ENCODE measurements around the gene THSD4. TPM values are rescaled to one million over a fixed set of nuclear protein-coding genes. Genes with fewer than 3 reads are reported as not detected.

The THSD4 gene
- polyA plus RNA-seq, 2 of the 4 experiments (the other 2 are of a cell fraction), result 15.8 to 40.7 TPM

DNA sequence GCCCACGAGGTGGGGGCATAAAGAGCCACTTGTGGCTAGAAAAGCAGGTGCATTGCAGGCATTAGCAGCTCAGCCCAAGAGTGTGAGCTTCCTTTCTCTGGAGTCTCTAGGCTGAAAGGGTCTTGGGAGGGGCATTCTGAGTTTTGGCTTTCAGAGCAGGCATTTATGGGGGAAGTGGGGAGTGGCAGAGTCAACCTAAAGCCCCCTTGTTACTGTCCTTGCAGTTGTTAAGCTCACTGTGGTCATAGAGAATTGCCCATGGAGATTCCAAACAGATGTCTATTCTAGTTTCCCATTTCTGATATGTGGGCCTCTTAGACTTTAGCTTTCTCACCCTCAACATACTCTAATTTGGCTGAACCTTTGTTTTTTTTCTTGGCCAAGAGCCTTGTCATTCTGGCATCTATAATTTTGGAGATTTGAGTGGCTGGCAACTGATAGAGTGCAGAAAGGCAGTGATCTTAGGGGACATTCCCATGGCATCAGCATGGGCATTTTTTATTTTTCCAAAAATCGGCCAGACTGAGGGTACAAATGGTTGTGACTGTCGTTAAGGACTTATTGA is 217.9 kb downstream of the THSD4 start:
- no peak overlapping the region for H3K4me2 ChIP-seq
- H3K9me3 ChIP-seq, result no peaks in the 10 kb centered on the region
- no peak overlapping the region for H3K4me3 ChIP-seq
- ATAC-seq (no peak), FAIRE-seq (no peak), DNase-seq (ENCODE audit: low read depth in 1 of 2, low spot score in 1 of 2) (no peak)
- ChIA-PET POLR2A (no interaction called here), CTCF (no interaction called here)
- TF ChIP-seq SMC3 (IDR thresholded peaks at IDR 0.05), result no peak
- TF ChIP-seq MAFK (IDR thresholded peaks at IDR 0.05; ENCODE audit: partially characterized antibody), result no peak
- TF ChIP-seq NR3C1 (IDR thresholded peaks at IDR 0.05), result no peak
- TF ChIP-seq ESRRA (IDR thresholded peaks at IDR 0.05; ENCODE audit: borderline replicate concordance, low read length), result no peak
- TF ChIP-seq NPAS2 (CRISPR knock-in tag; IDR thresholded peaks at IDR 0.05; ENCODE audit: borderline replicate concordance), result no peak
- no peak for TF ChIP-seq BHLHE40 (IDR thresholded peaks at IDR 0.05; ENCODE audit: low read depth, low read length)
- no peak for TF ChIP-seq FOXS1 (CRISPR knock-in tag; IDR thresholded peaks at IDR 0.05)
- H3K27ac ChIP-seq, result no peak overlapping the region
- peaks cover 5% of the 10 kb centered on the region; the same call in 1 of the 3 replicates for H3K4me1 ChIP-seq
- WGBS (ENCODE audit: missing lambda C conversion rate), result 70% methylated on average over 3 of the region's 3 CpGs

GRCh38 chr15:71333839-71334238 is 218.6 kb downstream of the THSD4 start:
- ChIA-PET CTCF (no interaction called here), POLR2A (no interaction called here)
- DNase-seq (ENCODE audit: low read depth in 1 of 2, low spot score in 1 of 2) (no peak), ATAC-seq (no peak), FAIRE-seq (no peak)
- TF ChIP-seq SMC3 (IDR thresholded peaks at IDR 0.05), result no peak
- Histone ChIP-seq H3K4me3 (no peak overlapping the region), H3K27ac (no peak overlapping the region; a peak in 1 of 6 replicates), H3K4me1 (peaks cover 8% of the 10 kb centered on the region; the same call in 1 of the 3 replicates), H3K4me2 (no peak overlapping the region), H3K9me3 (no peaks in the 10 kb centered on the region)
- WGBS (ENCODE audit: missing lambda C conversion rate), result 77% methylated on average over 3 of the region's 3 CpGs

DNA sequence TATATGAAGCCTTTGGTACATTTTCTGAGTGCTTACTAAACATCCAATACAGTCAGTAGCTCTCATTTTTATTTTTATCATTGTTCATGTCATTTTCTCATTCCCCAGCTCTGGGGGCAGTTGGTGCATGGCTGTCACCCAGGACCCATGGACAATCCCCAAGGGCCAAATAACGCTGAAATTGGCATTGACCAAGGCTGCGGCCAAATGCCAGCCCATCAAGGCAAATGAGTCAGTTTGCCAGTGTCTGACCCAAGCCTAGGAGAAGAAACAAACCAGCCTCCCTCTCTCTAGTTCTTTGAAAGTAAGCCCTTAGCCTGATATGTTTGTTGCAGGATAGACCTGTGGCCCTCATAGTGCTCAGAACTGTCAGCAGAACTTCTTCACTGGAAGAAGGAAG is 219.2 kb downstream of the THSD4 start:
- WGBS (ENCODE audit: missing lambda C conversion rate), result 91% methylated on average over 2 of the region's 2 CpGs
- ChIA-PET POLR2A (no interaction called here), CTCF (interaction anchor here (1.0 to 1.2 kb wide), 2 partner anchors 13 to 15 kb away, joined by 3 read pairs; no protein-coding TSS in a partner anchor)
- Histone ChIP-seq H3K4me3 (no peak overlapping the region), H3K4me2 (no peak overlapping the region), H3K4me1 (peaks cover 8% of the 10 kb centered on the region; the same call in 1 of the 3 replicates), H3K9me3 (no peaks in the 10 kb centered on the region), H3K27ac (no peak overlapping the region)
- FAIRE-seq, result no peak
- DNase-seq (ENCODE audit: low read depth in 1 of 2, low spot score in 1 of 2), result no peak
- no peak for ATAC-seq
- TF ChIP-seq REST (IDR thresholded peaks at IDR 0.05) (no peak), HOXB13 (CRISPR knock-in tag; IDR thresholded peaks at IDR 0.05; ENCODE audit: low read depth) (no peak), NFE2L2 (conservative IDR thresholded peaks at IDR 0.05; ENCODE audit: low read length) (no peak), RARB (CRISPR knock-in tag; IDR thresholded peaks at IDR 0.05) (no peak), TFCP2L1 (CRISPR knock-in tag; IDR thresholded peaks at IDR 0.05) (no peak), ZSCAN20 (CRISPR knock-in tag; IDR thresholded peaks at IDR 0.05) (no peak), CEBPB (IDR thresholded peaks at IDR 0.05) (no peak), POLR2AphosphoS2 (conservative IDR thresholded peaks at IDR 0.05; ENCODE audit: low read length) (no peak), GATA3 (IDR thresholded peaks at IDR 0.05; ENCODE audit: borderline replicate concordance) (no peak), ZFP36 (IDR thresholded peaks at IDR 0.05; ENCODE audit: borderline replicate concordance, partially characterized antibody) (no peak), SMC3 (IDR thresholded peaks at IDR 0.05) (no peak), CHD2 (IDR thresholded peaks at IDR 0.05; ENCODE audit: low read length, partially characterized antibody) (no peak), SREBF2 (IDR thresholded peaks at IDR 0.05) (no peak), CTCF (IDR thresholded peaks at IDR 0.05) (no peak), FOSB (CRISPR knock-in tag; IDR thresholded peaks at IDR 0.05) (no peak)
- TF ChIP-seq, protein P1, sequence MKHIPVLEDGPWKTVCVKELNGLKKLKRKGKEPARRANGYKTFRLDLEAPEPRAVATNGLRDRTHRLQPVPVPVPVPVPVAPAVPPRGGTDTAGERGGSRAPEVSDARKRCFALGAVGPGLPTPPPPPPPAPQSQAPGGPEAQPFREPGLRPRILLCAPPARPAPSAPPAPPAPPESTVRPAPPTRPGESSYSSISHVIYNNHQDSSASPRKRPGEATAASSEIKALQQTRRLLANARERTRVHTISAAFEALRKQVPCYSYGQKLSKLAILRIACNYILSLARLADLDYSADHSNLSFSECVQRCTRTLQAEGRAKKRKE (CRISPR knock-in tag; IDR thresholded peaks at IDR 0.05; ENCODE audit: low read depth), result no peak
- TF ChIP-seq, protein P2, sequence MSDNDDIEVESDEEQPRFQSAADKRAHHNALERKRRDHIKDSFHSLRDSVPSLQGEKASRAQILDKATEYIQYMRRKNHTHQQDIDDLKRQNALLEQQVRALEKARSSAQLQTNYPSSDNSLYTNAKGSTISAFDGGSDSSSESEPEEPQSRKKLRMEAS (IDR thresholded peaks at IDR 0.05), result no peak

All from A549 (cell line).